Measurements from ENCODE around the gene DIAPH2. TPM values are rescaled to one million over a fixed set of nuclear protein-coding genes. Genes with fewer than 3 reads are reported as not detected.

DIAPH2 gene
- total RNA-seq, 2 donors from 2014 or later, result 11.6 to 12.7 TPM

DNA sequence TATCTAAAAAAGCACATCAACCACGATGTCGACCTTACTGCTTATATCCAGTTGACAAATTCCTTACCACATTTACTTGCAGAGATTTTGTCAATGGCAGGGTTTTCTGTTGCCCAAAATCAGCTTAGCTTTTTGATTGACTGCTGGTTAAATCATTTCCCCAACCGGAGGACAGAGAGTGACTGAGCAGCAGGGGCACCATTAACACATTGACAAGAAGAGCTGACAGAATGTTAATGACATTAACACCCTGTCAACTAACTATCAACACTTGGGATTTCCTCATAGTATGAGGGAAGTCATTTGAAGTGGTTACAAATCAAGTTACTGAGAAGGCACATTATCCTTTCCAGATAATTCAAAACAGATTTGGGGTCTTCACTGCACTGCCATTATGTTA lies 567.5 kb downstream of the DIAPH2 start:
- no peaks in the 10 kb centered on the region for H3K4me1 ChIP-seq
- no peak overlapping the region for H3K4me3 ChIP-seq
- no peak overlapping the region for H3K27ac ChIP-seq
- TF ChIP-seq, protein P1, sequence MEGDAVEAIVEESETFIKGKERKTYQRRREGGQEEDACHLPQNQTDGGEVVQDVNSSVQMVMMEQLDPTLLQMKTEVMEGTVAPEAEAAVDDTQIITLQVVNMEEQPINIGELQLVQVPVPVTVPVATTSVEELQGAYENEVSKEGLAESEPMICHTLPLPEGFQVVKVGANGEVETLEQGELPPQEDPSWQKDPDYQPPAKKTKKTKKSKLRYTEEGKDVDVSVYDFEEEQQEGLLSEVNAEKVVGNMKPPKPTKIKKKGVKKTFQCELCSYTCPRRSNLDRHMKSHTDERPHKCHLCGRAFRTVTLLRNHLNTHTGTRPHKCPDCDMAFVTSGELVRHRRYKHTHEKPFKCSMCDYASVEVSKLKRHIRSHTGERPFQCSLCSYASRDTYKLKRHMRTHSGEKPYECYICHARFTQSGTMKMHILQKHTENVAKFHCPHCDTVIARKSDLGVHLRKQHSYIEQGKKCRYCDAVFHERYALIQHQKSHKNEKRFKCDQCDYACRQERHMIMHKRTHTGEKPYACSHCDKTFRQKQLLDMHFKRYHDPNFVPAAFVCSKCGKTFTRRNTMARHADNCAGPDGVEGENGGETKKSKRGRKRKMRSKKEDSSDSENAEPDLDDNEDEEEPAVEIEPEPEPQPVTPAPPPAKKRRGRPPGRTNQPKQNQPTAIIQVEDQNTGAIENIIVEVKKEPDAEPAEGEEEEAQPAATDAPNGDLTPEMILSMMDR (IDR thresholded peaks at IDR 0.05), result no peak
- H3K9me3 ChIP-seq, result no peaks in the 10 kb centered on the region
- no peaks in the 10 kb centered on the region for H3K27me3 ChIP-seq
- DNase-seq (ENCODE audit: low spot score), result no peak
- H3K36me3 ChIP-seq, result no peaks in the 10 kb centered on the region

DNA sequence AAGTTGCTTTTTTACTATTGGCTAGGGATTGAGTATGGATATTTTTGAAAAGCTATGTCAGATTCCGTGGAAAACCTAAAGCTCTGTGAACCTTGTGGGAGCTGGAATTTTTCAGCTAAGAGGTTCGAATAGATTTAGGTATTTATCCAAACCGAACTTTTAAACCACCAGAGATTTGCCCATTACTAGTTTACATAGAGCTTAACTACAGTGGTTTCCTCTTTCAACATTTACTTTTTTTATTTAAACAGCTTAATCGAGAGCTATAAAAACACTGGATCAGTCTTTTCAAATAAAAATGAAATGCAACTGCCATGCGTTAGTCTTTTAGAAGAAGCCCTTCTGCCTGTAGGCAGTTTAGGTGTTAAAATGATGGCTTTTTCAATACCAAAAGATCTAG lies 576.0 kb downstream of the DIAPH2 start:
- H3K27me3 ChIP-seq, result no peaks in the 10 kb centered on the region
- H3K9me3 ChIP-seq, result no peaks in the 10 kb centered on the region
- H3K4me1 ChIP-seq, result no peaks in the 10 kb centered on the region
- H3K36me3 ChIP-seq, result no peaks in the 10 kb centered on the region
- DNase-seq (ENCODE audit: low spot score), result no peak
- no peak overlapping the region for H3K27ac ChIP-seq
- no peak overlapping the region for H3K4me3 ChIP-seq
- TF ChIP-seq, protein P1 (IDR thresholded peaks at IDR 0.05), result no peak

DNA sequence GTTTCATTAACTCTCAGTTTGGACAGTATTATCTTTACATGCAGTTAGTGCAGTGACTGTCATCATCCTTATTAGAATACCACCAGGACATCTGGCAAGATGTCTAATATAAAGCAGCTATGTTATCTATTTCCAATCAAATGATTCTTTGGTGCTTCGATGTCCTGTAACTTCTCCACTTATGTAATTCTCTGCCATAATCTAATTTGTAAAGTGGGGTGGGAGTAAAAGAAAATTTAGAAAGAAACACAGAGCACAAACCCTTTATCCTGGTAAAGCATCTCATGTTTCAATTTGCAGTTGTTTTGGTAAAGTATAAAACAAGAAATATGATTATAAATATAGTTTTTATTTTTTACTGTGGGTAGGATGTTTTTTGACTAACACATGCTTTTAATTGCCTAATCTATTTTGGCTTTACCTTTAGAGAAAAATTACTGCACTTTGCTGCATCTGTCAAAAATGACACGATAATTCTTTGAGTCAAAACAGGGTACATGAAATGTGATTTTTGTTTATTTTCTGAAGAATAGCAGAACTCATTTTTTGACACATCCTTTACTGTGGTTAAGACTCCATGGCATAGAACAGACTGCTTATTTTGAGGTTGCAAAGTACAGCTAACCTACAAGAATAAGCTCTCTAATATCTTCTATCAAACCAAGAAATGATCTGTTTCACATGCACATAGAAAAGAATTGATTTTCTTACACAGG lies 581.9 kb downstream of the DIAPH2 start:
- no peak overlapping the region for H3K4me3 ChIP-seq

GRCh38 chrX:97267396-97268181 lies 582.9 kb downstream of the DIAPH2 start:
- Histone ChIP-seq H3K27me3 (no peaks in the 10 kb centered on the region), H3K36me3 (no peaks in the 10 kb centered on the region), H3K27ac (no peak overlapping the region), H3K9me3 (no peaks in the 10 kb centered on the region), H3K4me1 (no peaks in the 10 kb centered on the region), H3K4me3 (no peak overlapping the region)
- TF ChIP-seq, protein P1 (IDR thresholded peaks at IDR 0.05), result no peak
- no peak for DNase-seq (ENCODE audit: low spot score)

More for the DNA sequence above, 581.9 kb downstream of the DIAPH2 start:
- no peak overlapping the region for H3K27ac ChIP-seq
- no peaks in the 10 kb centered on the region for H3K4me1 ChIP-seq
- no peaks in the 10 kb centered on the region for H3K27me3 ChIP-seq
- TF ChIP-seq, protein P1 (IDR thresholded peaks at IDR 0.05), result no peak
- H3K36me3 ChIP-seq, result no peaks in the 10 kb centered on the region
- H3K9me3 ChIP-seq, result no peaks in the 10 kb centered on the region
- DNase-seq (ENCODE audit: low spot score), result no peak

- Histone ChIP-seq H3K4me1 (no peaks in the 10 kb centered on the region), H3K27ac (no peak overlapping the region), H3K27me3 (no peaks in the 10 kb centered on the region), H3K4me3 (no peak overlapping the region), H3K36me3 (no peaks in the 10 kb centered on the region), H3K9me3 (no peaks in the 10 kb centered on the region)
- TF ChIP-seq, protein P1 (IDR thresholded peaks at IDR 0.05), result no peak
- DNase-seq (ENCODE audit: low spot score), result no peak
Measured at GRCh38 chrX:97268182-97268680, 583.6 kb downstream of the DIAPH2 start.
